HEK293 (cell line): ENCODE data around the gene TMEM60.

ENCODE experiments used
- CTCF ChIA-PET: fragments of 350-600 bp; formaldehyde crosslinking; extraction: SDS; loops from one replicate; lab custom pipeline; 2021; ENCODE audit warnings: antibody characterized with exemption; lab: Yijun Ruan, JAX
- POLR2A ChIA-PET: fragments of 300-600 bp; formaldehyde crosslinking; extraction: SDS; loops from one replicate; lab custom pipeline; 2020; ENCODE audit warnings: antibody characterized with exemption, inconsistent platforms; lab: Yijun Ruan, JAX
- H3K27ac ChIP-seq: fragments of 200-500 bp; sonication (Bioruptor generic); 2 replicates; pipeline ENCODE4 v1.5.1; 2014; ENCODE audit warnings: low read depth, low read length, control low read depth, inconsistent platforms; ENCODE audit errors: extremely low read depth
- H3K36me3 ChIP-seq, 2 experiments: fragments of 200-500 bp in 1 of 2; sonication (Bioruptor generic) in 1 of 2; 1 replicate in 1 of 2; 2 replicates in 1 of 2; pipeline ENCODE4 v1.5.1; 2014 to 2017; ENCODE audit warnings: inconsistent platforms in 2 of 2, low read length in 2 of 2; ENCODE audit not compliant: control insufficient read depth in 2 of 2, insufficient read depth in 1 of 2
- H3K4me1 ChIP-seq: fragments of 200-500 bp; sonication (Bioruptor generic); 2 replicates; pipeline ENCODE4 v1.5.1; 2014; ENCODE audit warnings: mild to moderate bottlenecking, low read length, inconsistent platforms; ENCODE audit not compliant: control insufficient read depth, insufficient read depth
- H3K4me3 ChIP-seq: 2 replicates; pipeline ENCODE4 v1.5.1; 2011; ENCODE audit warnings: low read depth, mild to moderate bottlenecking, control low read depth, low read length, moderate library complexity
- H3K9me3 ChIP-seq: fragments of 200-500 bp; sonication (Bioruptor generic); 2 replicates; pipeline ENCODE4 v1.5.1; 2014; ENCODE audit warnings: low read depth, low read length, inconsistent platforms; ENCODE audit not compliant: control insufficient read depth, insufficient read depth
- EGR2 ChIP-seq: fragments of 450-650 bp; formaldehyde crosslinking; IDR thresholded peaks from 2 replicates; pipeline ENCODE4 v1.5.1; 2016; ENCODE audit warnings: low read depth, missing biosample characterization, missing genetic modification characterization
- PRDM1 ChIP-seq: fragments of 450-650 bp; formaldehyde crosslinking; IDR thresholded peaks from 2 replicates; pipeline ENCODE4; 2016; ENCODE audit warnings: missing biosample characterization, missing genetic modification characterization
- ZFHX2 ChIP-seq: fragments of 450-650 bp; formaldehyde crosslinking; conservative IDR thresholded peaks from 2 replicates; pipeline ENCODE4 v1.5.1; 2016; ENCODE audit warnings: missing biosample characterization, missing genetic modification characterization
- ZNF121 ChIP-seq: fragments of 450-650 bp; formaldehyde crosslinking; IDR thresholded peaks from 2 replicates; pipeline ENCODE4 v1.5.1; 2016; ENCODE audit warnings: missing biosample characterization, missing genetic modification characterization
- ZNF571 ChIP-seq: fragments of 450-650 bp; formaldehyde crosslinking; IDR thresholded peaks from 2 replicates; pipeline ENCODE4 v1.5.0; 2017; ENCODE audit warnings: missing biosample characterization, missing genetic modification characterization
- ZNF660 ChIP-seq: fragments of 450-650 bp; IDR thresholded peaks from 2 replicates; pipeline ENCODE4 v1.5.1; 2018; ENCODE audit warnings: missing biosample characterization, mild to moderate bottlenecking, missing genetic modification characterization
- ZNF701 ChIP-seq: fragments of 450-650 bp; formaldehyde crosslinking; IDR thresholded peaks from 2 replicates; pipeline ENCODE4 v1.5.1; 2016; ENCODE audit warnings: missing biosample characterization, missing genetic modification characterization
- ZNF792 ChIP-seq: fragments of 450-650 bp; formaldehyde crosslinking; IDR thresholded peaks from 2 replicates; pipeline ENCODE4 v1.5.1; 2016; ENCODE audit warnings: missing biosample characterization, missing genetic modification characterization
- ZNF830 ChIP-seq: fragments of 450-650 bp; IDR thresholded peaks from 2 replicates; pipeline ENCODE4 v1.5.0; 2018; ENCODE audit warnings: missing biosample characterization, missing genetic modification characterization, low read depth, mild to moderate bottlenecking, moderate library complexity
- TF ChIP-seq, protein P1 (sequence below): fragments of 450-650 bp; formaldehyde crosslinking; IDR thresholded peaks from 2 replicates; pipeline ENCODE4 v1.5.1; 2016; ENCODE audit warnings: missing biosample characterization, missing genetic modification characterization
- TF ChIP-seq, protein P2 (sequence below): fragments of 450-650 bp; formaldehyde crosslinking; IDR thresholded peaks from 2 replicates; pipeline ENCODE4 v1.5.1; 2017; ENCODE audit warnings: missing biosample characterization, mild to moderate bottlenecking, missing genetic modification characterization, moderate library complexity
- TF ChIP-seq, protein P3 (sequence below): fragments of 450-650 bp; formaldehyde crosslinking; IDR thresholded peaks from 2 replicates; pipeline ENCODE4 v1.5.0; 2017; ENCODE audit warnings: missing biosample characterization, missing genetic modification characterization, borderline replicate concordance
- TF ChIP-seq, protein P4 (sequence below): fragments of 450-650 bp; formaldehyde crosslinking; IDR thresholded peaks from 2 replicates; pipeline ENCODE4 v1.5.1; 2016; ENCODE audit warnings: missing biosample characterization, missing genetic modification characterization, borderline replicate concordance
- TF ChIP-seq, protein P5 (sequence below): fragments of 450-650 bp; formaldehyde crosslinking; IDR thresholded peaks from 2 replicates; pipeline ENCODE4 v1.5.1; 2017; ENCODE audit warnings: missing biosample characterization, missing genetic modification characterization

Gene TMEM60

DNA sequence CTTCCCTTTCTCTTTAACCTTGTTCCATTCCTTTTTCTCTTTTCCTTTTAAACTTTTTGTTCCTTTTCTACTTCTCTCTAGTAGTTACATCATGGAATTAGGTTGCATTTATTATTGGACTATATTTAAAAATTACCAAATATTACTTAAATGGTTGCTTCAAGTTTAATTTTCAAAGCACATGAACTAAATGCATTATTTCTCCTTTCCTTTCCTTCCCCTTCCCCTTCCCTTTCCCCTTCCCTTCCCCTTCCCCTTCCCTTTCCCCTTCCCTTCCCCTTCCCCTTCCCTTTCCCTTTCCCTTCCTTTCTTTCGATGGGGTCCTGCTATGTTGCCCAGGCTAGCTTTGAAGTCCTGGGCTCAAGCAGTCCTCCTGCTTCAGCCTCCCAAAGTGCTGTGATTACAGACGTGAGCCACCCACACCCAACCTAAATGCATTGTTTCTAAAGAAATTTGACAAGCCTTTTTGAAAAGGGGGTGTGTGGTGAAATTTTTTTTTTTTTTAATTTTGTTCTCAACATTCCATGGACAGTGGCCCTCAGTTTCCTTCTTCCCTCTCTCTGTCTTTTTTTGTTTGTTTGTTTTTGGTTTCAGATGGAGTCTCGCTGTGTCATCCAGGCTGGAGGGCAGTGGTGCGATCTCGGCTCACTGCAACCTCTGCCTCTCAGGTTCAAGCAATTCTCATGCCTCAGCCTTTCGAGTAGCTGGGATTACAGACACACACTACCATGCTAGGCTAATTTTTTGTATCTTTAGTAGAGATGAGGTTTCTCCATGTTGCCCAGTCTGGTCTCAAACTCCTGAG lies 31.2 kb downstream of the TMEM60 start:
- Histone ChIP-seq H3K4me1 (no peaks in the 10 kb centered on the region), H3K27ac (no peak overlapping the region), H3K9me3 (no peaks in the 10 kb centered on the region), H3K36me3 (peaks cover 0 to 8% of the 10 kb centered on the region in 2 experiments; a peak in 1 of 3 replicates), H3K4me3 (no peak overlapping the region)
- CTCF ChIA-PET: interaction anchor here (0.7 kb wide), 1 partner anchor 49 kb away, joined by 3 read pairs; no protein-coding TSS in a partner anchor
- POLR2A ChIA-PET: no interaction called here
- peak; percentile 40 for TF ChIP-seq PRDM1 (tag by site-specific recombination)
- TF ChIP-seq, protein P1, sequence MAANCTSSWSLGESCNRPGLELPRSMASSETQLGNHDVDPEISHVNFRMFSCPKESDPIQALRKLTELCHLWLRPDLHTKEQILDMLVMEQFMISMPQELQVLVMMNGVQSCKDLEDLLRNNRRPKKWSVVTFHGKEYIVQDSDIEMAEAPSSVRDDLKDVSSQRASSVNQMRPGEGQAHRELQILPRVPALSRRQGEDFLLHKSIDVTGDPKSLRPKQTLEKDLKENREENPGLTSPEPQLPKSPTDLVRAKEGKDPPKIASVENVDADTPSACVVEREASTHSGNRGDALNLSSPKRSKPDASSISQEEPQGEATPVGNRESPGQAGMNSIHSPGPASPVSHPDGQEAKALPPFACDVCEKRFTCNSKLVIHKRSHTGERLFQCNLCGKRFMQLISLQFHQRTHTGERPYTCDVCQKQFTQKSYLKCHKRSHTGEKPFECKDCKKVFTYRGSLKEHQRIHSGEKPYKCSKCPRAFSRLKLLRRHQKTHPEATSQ (tag by site-specific recombination): no peak

DNA sequence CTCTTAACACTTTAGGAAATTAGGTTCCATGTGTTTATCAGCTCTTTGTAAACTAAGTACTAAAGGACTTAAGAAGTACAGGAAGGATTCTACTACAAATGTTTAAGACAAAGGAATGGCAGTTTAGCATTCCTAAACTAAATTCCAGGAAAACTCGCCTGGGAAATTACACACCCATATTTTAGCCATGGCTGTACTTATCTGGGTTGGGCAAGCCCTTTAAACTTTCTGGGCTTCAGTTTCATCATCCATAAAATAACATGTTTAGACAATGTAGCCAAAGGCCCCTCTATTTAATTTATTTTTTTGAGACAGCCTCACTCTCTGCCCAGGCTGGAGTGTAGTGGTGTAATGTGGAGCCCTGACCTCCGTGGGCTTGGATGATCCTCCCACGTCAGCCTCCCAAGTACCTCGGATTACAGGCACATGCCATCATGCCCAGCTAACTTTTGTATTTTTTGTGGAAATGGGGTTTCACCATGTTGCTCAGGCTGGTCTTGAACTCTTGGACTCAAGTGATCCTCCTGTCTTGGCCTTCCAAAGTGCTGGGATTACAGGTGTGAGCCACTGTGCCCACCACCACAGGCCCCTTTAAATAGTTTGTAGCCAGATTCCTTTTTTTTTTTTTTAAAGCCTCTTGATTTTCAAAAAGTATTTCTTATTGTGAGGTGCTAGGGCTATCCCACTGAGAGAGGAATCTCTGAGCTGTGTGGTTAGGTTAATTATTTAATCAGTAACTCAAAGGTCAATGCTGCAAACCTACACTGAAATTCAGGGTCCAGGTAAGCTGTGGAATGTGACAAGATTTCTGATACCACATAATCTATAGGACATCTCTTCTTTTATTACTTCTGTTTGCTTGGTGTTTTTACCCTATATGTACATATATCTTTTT lies 32.1 kb downstream of the TMEM60 start:
- H3K36me3 ChIP-seq: peaks cover 0 to 8% of the 10 kb centered on the region in 2 experiments; a peak in 1 of 3 replicates
- ChIA-PET CTCF (interaction anchor here (0.6 to 0.7 kb wide), 2 partner anchors 50 to 93 kb away, joined by 3 to 4 read pairs; no protein-coding TSS in a partner anchor), POLR2A (no interaction called here)
- H3K4me1 ChIP-seq: peaks cover 4% of the 10 kb centered on the region; the same call in 1 of the 2 replicates
- no peak overlapping the region for H3K27ac ChIP-seq
- H3K4me3 ChIP-seq: no peak overlapping the region
- H3K9me3 ChIP-seq: no peaks in the 10 kb centered on the region
- TF ChIP-seq ZNF121 (tag by site-specific recombination): no peak
- TF ChIP-seq EGR2: 0 out of 2 replicates have a peak, but pooled peaks have one; percentile 11
- peak; percentile 60 for TF ChIP-seq ZFHX2 (tag by site-specific recombination)

DNA sequence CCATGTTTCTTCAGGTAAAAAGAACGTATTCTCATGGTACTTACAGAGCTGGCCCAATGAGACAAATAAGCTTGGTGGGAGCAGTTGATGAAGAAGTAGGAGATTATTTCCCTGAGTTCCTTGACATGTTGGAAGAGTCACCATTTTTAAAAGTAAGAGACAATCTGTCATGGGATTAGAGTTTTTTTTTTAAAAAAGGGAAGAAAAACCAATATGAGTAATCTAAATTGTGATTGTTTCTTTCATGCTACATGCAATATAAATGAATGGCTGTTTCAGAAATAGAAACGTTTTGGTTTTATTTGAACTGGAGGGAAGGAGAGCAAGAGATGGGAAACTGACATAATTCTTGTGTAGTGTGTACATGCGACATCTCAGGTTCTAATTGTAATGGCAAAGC lies 32.8 kb downstream of the TMEM60 start:
- peaks cover 0 to 8% of the 10 kb centered on the region in 2 experiments; a peak in 1 of 3 replicates for H3K36me3 ChIP-seq
- ChIA-PET POLR2A (no interaction called here), CTCF (no interaction called here)
- H3K4me3 ChIP-seq: no peak overlapping the region
- H3K27ac ChIP-seq: no peak overlapping the region
- H3K9me3 ChIP-seq: no peaks in the 10 kb centered on the region
- H3K4me1 ChIP-seq: peaks cover 5% of the 10 kb centered on the region; the same call in 1 of the 2 replicates
- TF ChIP-seq, protein P2, sequence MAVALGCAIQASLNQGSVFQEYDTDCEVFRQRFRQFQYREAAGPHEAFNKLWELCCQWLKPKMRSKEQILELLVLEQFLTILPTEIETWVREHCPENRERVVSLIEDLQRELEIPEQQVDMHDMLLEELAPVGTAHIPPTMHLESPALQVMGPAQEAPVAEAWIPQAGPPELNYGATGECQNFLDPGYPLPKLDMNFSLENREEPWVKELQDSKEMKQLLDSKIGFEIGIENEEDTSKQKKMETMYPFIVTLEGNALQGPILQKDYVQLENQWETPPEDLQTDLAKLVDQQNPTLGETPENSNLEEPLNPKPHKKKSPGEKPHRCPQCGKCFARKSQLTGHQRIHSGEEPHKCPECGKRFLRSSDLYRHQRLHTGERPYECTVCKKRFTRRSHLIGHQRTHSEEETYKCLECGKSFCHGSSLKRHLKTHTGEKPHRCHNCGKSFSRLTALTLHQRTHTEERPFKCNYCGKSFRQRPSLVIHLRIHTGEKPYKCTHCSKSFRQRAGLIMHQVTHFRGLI (tag by site-specific recombination): no peak
- TF ChIP-seq ZNF571 (tag by site-specific recombination): no peak
- no peak for TF ChIP-seq ZNF792 (tag by site-specific recombination)
- no peak for TF ChIP-seq ZNF701 (tag by site-specific recombination)
- TF ChIP-seq, protein P3, sequence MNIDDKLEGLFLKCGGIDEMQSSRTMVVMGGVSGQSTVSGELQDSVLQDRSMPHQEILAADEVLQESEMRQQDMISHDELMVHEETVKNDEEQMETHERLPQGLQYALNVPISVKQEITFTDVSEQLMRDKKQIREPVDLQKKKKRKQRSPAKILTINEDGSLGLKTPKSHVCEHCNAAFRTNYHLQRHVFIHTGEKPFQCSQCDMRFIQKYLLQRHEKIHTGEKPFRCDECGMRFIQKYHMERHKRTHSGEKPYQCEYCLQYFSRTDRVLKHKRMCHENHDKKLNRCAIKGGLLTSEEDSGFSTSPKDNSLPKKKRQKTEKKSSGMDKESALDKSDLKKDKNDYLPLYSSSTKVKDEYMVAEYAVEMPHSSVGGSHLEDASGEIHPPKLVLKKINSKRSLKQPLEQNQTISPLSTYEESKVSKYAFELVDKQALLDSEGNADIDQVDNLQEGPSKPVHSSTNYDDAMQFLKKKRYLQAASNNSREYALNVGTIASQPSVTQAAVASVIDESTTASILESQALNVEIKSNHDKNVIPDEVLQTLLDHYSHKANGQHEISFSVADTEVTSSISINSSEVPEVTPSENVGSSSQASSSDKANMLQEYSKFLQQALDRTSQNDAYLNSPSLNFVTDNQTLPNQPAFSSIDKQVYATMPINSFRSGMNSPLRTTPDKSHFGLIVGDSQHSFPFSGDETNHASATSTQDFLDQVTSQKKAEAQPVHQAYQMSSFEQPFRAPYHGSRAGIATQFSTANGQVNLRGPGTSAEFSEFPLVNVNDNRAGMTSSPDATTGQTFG (tag by site-specific recombination): no peak
- no peak for TF ChIP-seq ZNF660 (tag by site-specific recombination)
- TF ChIP-seq, protein P4, sequence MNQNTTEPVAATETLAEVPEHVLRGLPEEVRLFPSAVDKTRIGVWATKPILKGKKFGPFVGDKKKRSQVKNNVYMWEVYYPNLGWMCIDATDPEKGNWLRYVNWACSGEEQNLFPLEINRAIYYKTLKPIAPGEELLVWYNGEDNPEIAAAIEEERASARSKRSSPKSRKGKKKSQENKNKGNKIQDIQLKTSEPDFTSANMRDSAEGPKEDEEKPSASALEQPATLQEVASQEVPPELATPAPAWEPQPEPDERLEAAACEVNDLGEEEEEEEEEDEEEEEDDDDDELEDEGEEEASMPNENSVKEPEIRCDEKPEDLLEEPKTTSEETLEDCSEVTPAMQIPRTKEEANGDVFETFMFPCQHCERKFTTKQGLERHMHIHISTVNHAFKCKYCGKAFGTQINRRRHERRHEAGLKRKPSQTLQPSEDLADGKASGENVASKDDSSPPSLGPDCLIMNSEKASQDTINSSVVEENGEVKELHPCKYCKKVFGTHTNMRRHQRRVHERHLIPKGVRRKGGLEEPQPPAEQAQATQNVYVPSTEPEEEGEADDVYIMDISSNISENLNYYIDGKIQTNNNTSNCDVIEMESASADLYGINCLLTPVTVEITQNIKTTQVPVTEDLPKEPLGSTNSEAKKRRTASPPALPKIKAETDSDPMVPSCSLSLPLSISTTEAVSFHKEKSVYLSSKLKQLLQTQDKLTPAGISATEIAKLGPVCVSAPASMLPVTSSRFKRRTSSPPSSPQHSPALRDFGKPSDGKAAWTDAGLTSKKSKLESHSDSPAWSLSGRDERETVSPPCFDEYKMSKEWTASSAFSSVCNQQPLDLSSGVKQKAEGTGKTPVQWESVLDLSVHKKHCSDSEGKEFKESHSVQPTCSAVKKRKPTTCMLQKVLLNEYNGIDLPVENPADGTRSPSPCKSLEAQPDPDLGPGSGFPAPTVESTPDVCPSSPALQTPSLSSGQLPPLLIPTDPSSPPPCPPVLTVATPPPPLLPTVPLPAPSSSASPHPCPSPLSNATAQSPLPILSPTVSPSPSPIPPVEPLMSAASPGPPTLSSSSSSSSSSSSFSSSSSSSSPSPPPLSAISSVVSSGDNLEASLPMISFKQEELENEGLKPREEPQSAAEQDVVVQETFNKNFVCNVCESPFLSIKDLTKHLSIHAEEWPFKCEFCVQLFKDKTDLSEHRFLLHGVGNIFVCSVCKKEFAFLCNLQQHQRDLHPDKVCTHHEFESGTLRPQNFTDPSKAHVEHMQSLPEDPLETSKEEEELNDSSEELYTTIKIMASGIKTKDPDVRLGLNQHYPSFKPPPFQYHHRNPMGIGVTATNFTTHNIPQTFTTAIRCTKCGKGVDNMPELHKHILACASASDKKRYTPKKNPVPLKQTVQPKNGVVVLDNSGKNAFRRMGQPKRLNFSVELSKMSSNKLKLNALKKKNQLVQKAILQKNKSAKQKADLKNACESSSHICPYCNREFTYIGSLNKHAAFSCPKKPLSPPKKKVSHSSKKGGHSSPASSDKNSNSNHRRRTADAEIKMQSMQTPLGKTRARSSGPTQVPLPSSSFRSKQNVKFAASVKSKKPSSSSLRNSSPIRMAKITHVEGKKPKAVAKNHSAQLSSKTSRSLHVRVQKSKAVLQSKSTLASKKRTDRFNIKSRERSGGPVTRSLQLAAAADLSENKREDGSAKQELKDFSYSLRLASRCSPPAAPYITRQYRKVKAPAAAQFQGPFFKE (tag by site-specific recombination): no peak
- TF ChIP-seq ZNF830 (tag by site-specific recombination): no peak
- TF ChIP-seq, protein P5, sequence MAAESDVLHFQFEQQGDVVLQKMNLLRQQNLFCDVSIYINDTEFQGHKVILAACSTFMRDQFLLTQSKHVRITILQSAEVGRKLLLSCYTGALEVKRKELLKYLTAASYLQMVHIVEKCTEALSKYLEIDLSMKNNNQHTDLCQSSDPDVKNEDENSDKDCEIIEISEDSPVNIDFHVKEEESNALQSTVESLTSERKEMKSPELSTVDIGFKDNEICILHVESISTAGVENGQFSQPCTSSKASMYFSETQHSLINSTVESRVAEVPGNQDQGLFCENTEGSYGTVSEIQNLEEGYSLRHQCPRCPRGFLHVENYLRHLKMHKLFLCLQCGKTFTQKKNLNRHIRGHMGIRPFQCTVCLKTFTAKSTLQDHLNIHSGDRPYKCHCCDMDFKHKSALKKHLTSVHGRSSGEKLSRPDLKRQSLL (tag by site-specific recombination): no peak
